C4-2B (cell line): ENCODE measurements around the gene SZRD1.

Experiments
- H3K27ac ChIP-seq: fragments of 450-650 bp; 2 replicates; pipeline ENCODE4 v1.5.1; 2017
- ZFX ChIP-seq: fragments of 450-650 bp; IDR thresholded peaks from 2 replicates; pipeline ENCODE4 v1.6.1; 2017
- TF ChIP-seq, protein P1 (sequence below): fragments of 450-650 bp; conservative IDR thresholded peaks from 2 replicates; pipeline ENCODE4 v1.5.1; 2017; ENCODE audit warnings: mild to moderate bottlenecking

Gene SZRD1

DNA sequence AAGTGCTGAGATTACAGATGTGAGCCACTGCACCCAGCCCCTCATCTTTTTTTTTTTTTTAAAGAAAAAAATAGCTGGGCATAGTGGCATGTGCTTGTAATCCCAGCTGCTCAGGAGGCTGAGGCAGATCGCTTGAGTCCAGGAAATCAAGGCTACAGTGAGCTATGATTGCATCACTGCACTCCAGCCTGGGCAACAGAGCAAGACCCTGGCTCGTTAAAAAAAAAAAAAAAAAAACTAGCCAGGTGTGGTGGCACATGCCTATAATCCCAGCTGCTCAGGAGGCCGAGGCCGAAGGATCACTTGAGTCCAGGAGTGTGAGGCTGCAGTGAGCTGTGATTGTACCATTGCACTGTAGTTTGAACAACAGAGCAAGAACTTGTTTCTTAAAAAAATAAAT lies 13.8 kb downstream of the SZRD1 start:
- no peak overlapping the region for H3K27ac ChIP-seq
- no peak for TF ChIP-seq ZFX
- TF ChIP-seq, protein P1, sequence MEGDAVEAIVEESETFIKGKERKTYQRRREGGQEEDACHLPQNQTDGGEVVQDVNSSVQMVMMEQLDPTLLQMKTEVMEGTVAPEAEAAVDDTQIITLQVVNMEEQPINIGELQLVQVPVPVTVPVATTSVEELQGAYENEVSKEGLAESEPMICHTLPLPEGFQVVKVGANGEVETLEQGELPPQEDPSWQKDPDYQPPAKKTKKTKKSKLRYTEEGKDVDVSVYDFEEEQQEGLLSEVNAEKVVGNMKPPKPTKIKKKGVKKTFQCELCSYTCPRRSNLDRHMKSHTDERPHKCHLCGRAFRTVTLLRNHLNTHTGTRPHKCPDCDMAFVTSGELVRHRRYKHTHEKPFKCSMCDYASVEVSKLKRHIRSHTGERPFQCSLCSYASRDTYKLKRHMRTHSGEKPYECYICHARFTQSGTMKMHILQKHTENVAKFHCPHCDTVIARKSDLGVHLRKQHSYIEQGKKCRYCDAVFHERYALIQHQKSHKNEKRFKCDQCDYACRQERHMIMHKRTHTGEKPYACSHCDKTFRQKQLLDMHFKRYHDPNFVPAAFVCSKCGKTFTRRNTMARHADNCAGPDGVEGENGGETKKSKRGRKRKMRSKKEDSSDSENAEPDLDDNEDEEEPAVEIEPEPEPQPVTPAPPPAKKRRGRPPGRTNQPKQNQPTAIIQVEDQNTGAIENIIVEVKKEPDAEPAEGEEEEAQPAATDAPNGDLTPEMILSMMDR, result no peak

GRCh38 chr1:16383888-16384287 lies 16.8 kb downstream of the SZRD1 start:
- no peak overlapping the region for H3K27ac ChIP-seq
- no peak for TF ChIP-seq ZFX
- TF ChIP-seq, protein P1, result no peak

GRCh38 chr1:16385659-16386453 lies 18.8 kb downstream of the SZRD1 start:
- peak overlapping the region; percentile 52 for H3K27ac ChIP-seq
- TF ChIP-seq, protein P1, result no peak
- no peak for TF ChIP-seq ZFX

DNA sequence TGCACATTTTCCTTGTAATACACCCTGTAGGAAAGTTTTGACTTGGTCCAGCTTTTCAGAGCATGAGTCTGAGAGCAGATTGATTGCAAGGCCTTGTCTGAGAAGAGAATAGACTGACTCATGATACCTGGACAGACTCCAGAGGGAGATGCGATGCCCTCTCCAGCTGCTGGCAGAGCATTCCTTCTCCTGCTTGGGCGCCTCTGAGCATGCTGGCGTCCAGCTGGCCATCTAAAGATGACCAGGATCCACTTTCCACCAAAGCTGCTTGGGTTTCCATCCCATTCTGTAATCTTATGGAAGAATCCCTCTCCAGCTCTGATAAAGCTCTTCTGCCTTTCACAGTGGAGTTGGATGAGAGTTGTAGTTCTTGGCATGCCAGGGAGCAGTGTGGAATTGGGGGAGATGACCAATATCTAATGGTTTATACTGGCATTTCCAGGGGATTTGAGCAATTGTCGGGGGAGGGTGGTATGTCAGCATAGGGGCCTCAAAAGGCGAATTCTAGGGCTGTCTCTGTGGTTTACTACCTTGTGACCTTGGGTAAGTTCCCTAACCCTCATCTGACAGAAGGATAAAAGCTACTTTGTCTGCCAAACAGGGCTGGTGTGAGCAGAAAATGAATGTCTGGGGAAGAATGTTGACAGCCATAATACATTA lies 19.5 kb downstream of the SZRD1 start:
- H3K27ac ChIP-seq, result peak overlapping the region; percentile 52
- TF ChIP-seq, protein P1, result no peak
- TF ChIP-seq ZFX, result no peak

- TF ChIP-seq ZFX, result no peak
- TF ChIP-seq, protein P1, result no peak
- no peak overlapping the region for H3K27ac ChIP-seq
Observed at GRCh38 chr1:16387201-16388188, 20.5 kb downstream of the SZRD1 start.

- no peak for TF ChIP-seq ZFX
- TF ChIP-seq, protein P1, result no peak
- H3K27ac ChIP-seq, result no peak overlapping the region
Observed at GRCh38 chr1:16391411-16391810, 24.4 kb downstream of the SZRD1 start.
